HCT116 (cell line): ENCODE measurements around the gene TAGLN2. TPM values are rescaled to one million over a fixed set of nuclear protein-coding genes. Genes with fewer than 3 reads are reported as not detected.

Experiments used
- ATAC-seq: fragments of 200-7000 bp; cut with Tn5 transposase; 2 replicates; pipeline ENCODE4 v1.9.1; 2020; ENCODE audit warnings: mild to moderate bottlenecking, moderate library complexity
- BruUV-seq: library from RNA; stranded (reverse); fragments of 400-500 nt; replicated peaks from 2 replicates; lab custom pipeline; 2021; lab: Mats Ljungman, UMichigan
- CTCF ChIA-PET: fragments of 300-600 bp; sonication (Branson Sonifier 250); formaldehyde crosslinking; loops from one replicate; lab custom pipeline; 2021; ENCODE audit warnings: antibody characterized with exemption; lab: Charles Lee
- POLR2A ChIA-PET: fragments of 300-600, 350-600 bp; sonication (Branson Sonifier 250); formaldehyde crosslinking; loops from one replicate; lab custom pipeline; 2021; ENCODE audit warnings: antibody characterized with exemption; lab: Charles Lee
- RAD21 ChIA-PET, 2 experiments: fragments of 300-600 bp; sonication (Branson Sonifier 250); formaldehyde crosslinking; loops; one replicate each; lab custom pipeline; 2023; ENCODE audit warnings: low total read pairs in 2 of 2; ENCODE audit not compliant: uncharacterized antibody in 2 of 2, unreplicated experiment in 2 of 2, low non-redundant PET in 1 of 2; lab: Charles Lee
- DNase-seq: peaks from one replicate; pipeline ENCODE4 v3.0.0-alpha.2; 2010; ENCODE audit warnings: low read depth, low spot score
- H2AFZ ChIP-seq: fragments of 200-600 bp; shearing (Covaris generic), sonication (generic); 2 replicates; pipeline ENCODE4 v1.6.1; 2017; ENCODE audit warnings: low read depth, mixed run types, mixed read lengths, antibody characterized with exemption, low read length; ENCODE audit not compliant: poor library complexity, severe bottlenecking
- H3K27ac ChIP-seq: 2 replicates; pipeline ENCODE4 v1.5.1; 2012; ENCODE audit warnings: low read depth, low read length
- H3K27me3 ChIP-seq: fragments of 200-600 bp; sonication (generic); 2 replicates; pipeline ENCODE4 v1.6.1; 2016; ENCODE audit warnings: mixed run types, low read length, mixed read lengths; ENCODE audit not compliant: insufficient read depth
- H3K36me3 ChIP-seq, 2 experiments: fragments of 200-500 bp in 1 of 2; fragments of 200-600 bp in 1 of 2; sonication (Bioruptor generic) in 1 of 2; sonication (generic) in 1 of 2; 2 replicates each; pipeline versions ENCODE4 v1.5.1 to v1.6.1; 2014 to 2016; ENCODE audit warnings: low read length in 2 of 2, inconsistent platforms in 1 of 2, mixed read lengths in 1 of 2, mixed run types in 1 of 2; ENCODE audit not compliant: insufficient read depth in 2 of 2, control insufficient read depth in 1 of 2
- H3K4me1 ChIP-seq, 2 experiments: fragments of 200-600 bp in 1 of 2; sonication (generic) in 1 of 2; 2 replicates each; pipeline versions ENCODE4 v1.5.1 to v1.6.1; 2012 to 2017; ENCODE audit warnings: low read length in 2 of 2, inconsistent platforms in 1 of 2, mild to moderate bottlenecking in 1 of 2, mixed read lengths in 1 of 2, mixed run types in 1 of 2, moderate library complexity in 1 of 2; ENCODE audit not compliant: insufficient read depth in 2 of 2, control insufficient read depth in 1 of 2
- H3K4me2 ChIP-seq: fragments of 200-600 bp; sonication (generic); 2 replicates; pipeline ENCODE4 v1.6.1; 2017; ENCODE audit warnings: mixed run types, low read length, mixed read lengths
- H3K4me3 ChIP-seq, 2 experiments: fragments of 200-600 bp in 1 of 2; sonication (generic) in 1 of 2; replicated peaks in 1 of 2; 2 replicates each; pipeline ENCODE4 v1.5.1; 2011 to 2016; ENCODE audit warnings: low read length in 2 of 2, control low read depth in 1 of 2, low read depth in 1 of 2, mild to moderate bottlenecking in 1 of 2, mixed read lengths in 1 of 2, mixed run types in 1 of 2
- H3K79me2 ChIP-seq: fragments of 200-600 bp; sonication (generic); 2 replicates; pipeline ENCODE4 v1.6.1; 2017; ENCODE audit warnings: mild to moderate bottlenecking, mixed run types, low read length, moderate library complexity, mixed read lengths; ENCODE audit not compliant: insufficient read depth
- H3K9ac ChIP-seq: fragments of 200-600 bp; sonication (generic); 2 replicates; pipeline ENCODE4 v1.6.1; 2016; ENCODE audit warnings: low read length, mixed read lengths
- H3K9me2 ChIP-seq: fragments of 200-600 bp; sonication (generic), shearing (Covaris generic); 2 replicates; pipeline ENCODE4 v1.6.1; 2017; ENCODE audit warnings: mixed run types, mild to moderate bottlenecking, moderate library complexity; ENCODE audit not compliant: insufficient read depth
- H3K9me3 ChIP-seq, 2 experiments: fragments of 200-500 bp in 1 of 2; fragments of 200-600 bp in 1 of 2; sonication (Bioruptor generic) in 1 of 2; sonication (generic) in 1 of 2; 2 replicates each; pipeline ENCODE4 v1.6.1; 2014 to 2017; ENCODE audit warnings: low read length in 2 of 2, mixed read lengths in 2 of 2, inconsistent platforms in 1 of 2, low read depth in 1 of 2, mild to moderate bottlenecking in 1 of 2, mixed run types in 1 of 2, moderate library complexity in 1 of 2; ENCODE audit not compliant: control insufficient read depth in 1 of 2, insufficient read depth in 1 of 2
- H4K20me1 ChIP-seq: fragments of 200-600 bp; sonication (generic), shearing (Covaris generic); 2 replicates; pipeline ENCODE4 v1.6.1; 2017; ENCODE audit warnings: mixed run types, mild to moderate bottlenecking, moderate library complexity; ENCODE audit not compliant: insufficient read depth
- CEBPB ChIP-seq: IDR thresholded peaks from 2 replicates; pipeline ENCODE4 v1.6.1; 2012; ENCODE audit warnings: low read depth
- POLR2A ChIP-seq: IDR thresholded peaks from 2 replicates; pipeline ENCODE4 v1.7.0; 2011; ENCODE audit warnings: borderline replicate concordance; ENCODE audit not compliant: insufficient read depth, insufficient read length; ENCODE audit errors: extremely low read depth
- SIN3A ChIP-seq: IDR thresholded peaks from 2 replicates; pipeline ENCODE4 v1.6.1; 2012; ENCODE audit warnings: low read depth
- TCF7L2 ChIP-seq: IDR thresholded peaks from 2 replicates; pipeline ENCODE4 v1.7.0; 2011; ENCODE audit warnings: borderline replicate concordance, inconsistent platforms; ENCODE audit not compliant: insufficient read depth, insufficient read length; ENCODE audit errors: extremely low read depth
- YY1 ChIP-seq: IDR thresholded peaks from 2 replicates; pipeline ENCODE4 v1.6.1; 2011; ENCODE audit warnings: low read length, low read depth, moderate library complexity, mild to moderate bottlenecking; ENCODE audit not compliant: insufficient replicate concordance; ENCODE audit errors: extremely low read depth
- ZFX ChIP-seq: fragments of 450-650 bp; IDR thresholded peaks from 2 replicates; pipeline ENCODE4 v1.6.1; 2017
- intact Hi-C: fragments of 100-400 bp; cut with micrococcal nuclease; formaldehyde crosslinking; loops from 2 replicates; pipeline ENCODE4 v1.10.0; 2022
- total RNA-seq: library from RNA; stranded (reverse); gene quantifications from one replicate; pipeline ENCODE4 v1.2.1, GENCODE V29; 2021; ENCODE audit not compliant: unreplicated experiment
- TF ChIP-seq, protein P1 (sequence below): IDR thresholded peaks from 2 replicates; pipeline ENCODE4 v1.6.1; 2011; ENCODE audit warnings: mild to moderate bottlenecking, low read length, moderate library complexity; ENCODE audit not compliant: insufficient replicate concordance; ENCODE audit errors: extremely low read depth
- TF ChIP-seq, protein P2 (sequence below): IDR thresholded peaks from 2 replicates; pipeline ENCODE4 v1.6.1; 2012
- TF ChIP-seq, protein P3 (sequence below): IDR thresholded peaks from 2 replicates; pipeline ENCODE4 v1.6.1; 2012
- TF ChIP-seq, protein P4 (sequence below), 3 experiments: fragments of 200-600 bp in 1 of 3; sonication (generic) in 1 of 3; IDR thresholded peaks in 2 of 3; conservative IDR thresholded peaks in 1 of 3; 2 replicates each; pipeline ENCODE4 v1.5.1; 2012 to 2017; ENCODE audit warnings: low read depth in 2 of 3, low read length in 2 of 3, antibody characterized with exemption in 1 of 3, borderline replicate concordance in 1 of 3, control low read depth in 1 of 3, mild to moderate bottlenecking in 1 of 3, mixed read lengths in 1 of 3, mixed run types in 1 of 3, moderate library complexity in 1 of 3; ENCODE audit not compliant: insufficient read depth in 1 of 3
- TF ChIP-seq, protein P5 (sequence below): IDR thresholded peaks from 2 replicates; pipeline ENCODE4 v1.6.1; 2012; ENCODE audit warnings: low read depth

Gene TAGLN2
- total RNA-seq, 1 experiment from 2014 or later = 127 TPM

DNA sequence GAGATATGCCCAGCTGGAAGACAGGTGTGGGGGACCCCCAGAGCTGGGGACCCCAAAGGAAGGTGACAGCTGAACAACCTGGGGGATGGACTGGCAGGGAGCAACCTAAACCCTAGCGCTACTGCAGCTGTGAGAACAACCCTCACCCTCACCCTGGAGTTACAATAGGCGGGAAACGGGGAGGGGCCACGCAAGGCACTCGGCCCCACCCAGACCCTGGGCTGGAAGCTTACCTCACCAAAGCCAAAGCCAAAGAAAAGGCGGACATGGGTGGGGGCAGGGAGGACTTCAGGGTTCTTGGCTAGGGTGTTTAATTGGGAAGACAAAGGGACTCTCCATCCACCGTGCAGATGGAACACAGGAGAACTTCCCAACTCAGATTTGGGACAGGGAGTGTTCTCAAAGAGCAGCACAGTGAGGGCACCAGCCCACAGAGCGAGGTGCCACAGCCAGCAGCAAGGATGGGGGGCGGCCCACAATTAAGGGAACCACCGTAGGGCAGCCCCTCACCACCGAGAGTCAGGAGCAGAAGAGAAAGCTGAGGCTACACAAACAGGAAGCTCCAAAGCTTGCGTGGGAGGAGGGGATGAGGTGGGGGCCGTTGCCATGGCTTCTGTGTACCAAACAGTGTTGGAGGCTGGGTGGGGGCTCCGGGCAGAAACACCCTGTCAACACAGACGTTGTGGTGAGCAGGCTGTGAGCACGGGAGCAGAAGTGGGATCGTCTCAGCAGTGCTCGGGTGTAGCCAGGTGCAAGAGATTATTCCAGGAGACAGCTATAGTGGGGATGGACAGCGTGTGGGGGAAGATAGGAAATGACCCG is 1.9 kb downstream of the TAGLN2 start (continued):
- TF ChIP-seq, protein P1, sequence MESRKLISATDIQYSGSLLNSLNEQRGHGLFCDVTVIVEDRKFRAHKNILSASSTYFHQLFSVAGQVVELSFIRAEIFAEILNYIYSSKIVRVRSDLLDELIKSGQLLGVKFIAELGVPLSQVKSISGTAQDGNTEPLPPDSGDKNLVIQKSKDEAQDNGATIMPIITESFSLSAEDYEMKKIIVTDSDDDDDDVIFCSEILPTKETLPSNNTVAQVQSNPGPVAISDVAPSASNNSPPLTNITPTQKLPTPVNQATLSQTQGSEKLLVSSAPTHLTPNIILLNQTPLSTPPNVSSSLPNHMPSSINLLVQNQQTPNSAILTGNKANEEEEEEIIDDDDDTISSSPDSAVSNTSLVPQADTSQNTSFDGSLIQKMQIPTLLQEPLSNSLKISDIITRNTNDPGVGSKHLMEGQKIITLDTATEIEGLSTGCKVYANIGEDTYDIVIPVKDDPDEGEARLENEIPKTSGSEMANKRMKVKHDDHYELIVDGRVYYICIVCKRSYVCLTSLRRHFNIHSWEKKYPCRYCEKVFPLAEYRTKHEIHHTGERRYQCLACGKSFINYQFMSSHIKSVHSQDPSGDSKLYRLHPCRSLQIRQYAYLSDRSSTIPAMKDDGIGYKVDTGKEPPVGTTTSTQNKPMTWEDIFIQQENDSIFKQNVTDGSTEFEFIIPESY = no peak
- TF ChIP-seq SIN3A (no peak), YY1 (no peak), CEBPB (no peak)
- TF ChIP-seq, protein P2, sequence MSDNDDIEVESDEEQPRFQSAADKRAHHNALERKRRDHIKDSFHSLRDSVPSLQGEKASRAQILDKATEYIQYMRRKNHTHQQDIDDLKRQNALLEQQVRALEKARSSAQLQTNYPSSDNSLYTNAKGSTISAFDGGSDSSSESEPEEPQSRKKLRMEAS = no peak

DNA sequence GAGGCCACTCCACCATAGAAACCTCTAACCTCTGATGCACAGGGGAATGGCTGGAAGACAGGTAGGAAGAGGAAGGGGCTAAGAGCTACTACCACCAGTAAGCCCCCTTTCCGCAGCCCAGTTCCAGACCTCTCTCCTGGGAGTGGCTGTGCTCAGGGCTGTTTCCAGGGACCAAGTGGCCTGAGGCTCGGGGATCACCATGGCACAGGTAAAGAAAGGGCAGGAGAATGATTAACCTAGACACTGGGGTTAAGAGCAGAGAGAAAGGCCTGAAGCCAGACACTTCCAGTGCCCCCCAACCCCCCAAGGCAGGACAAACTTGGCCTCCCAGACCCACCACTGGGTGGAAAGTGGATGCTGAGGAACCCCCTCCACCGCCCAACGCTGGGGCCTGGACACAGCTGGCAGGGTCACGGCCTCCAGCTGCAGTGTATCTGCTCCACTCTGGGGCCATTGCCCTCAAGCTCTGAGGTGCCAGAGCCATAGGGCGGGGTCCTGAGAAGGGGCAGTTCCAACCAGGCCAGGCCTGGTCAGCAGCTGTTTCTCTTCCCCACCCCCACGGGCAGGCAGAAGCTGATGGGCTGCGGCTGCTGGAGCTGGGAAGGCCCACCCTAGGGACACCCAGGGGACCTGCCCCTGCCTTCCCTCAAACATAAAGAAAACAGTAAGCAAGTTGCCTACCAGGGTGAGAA is 2.6 kb downstream of the TAGLN2 start:
- Histone ChIP-seq H3K27ac (no peak overlapping the region; the same call in 1 of the 2 replicates), H3K9me3 (no peaks in the 10 kb centered on the region), H3K79me2 (peaks cover 36% of the 10 kb centered on the region), H3K9ac (0 out of 2 replicates have a peak overlapping the region, but pooled peaks have one; percentile 87), H3K4me1 (peaks cover 21 to 44% of the 10 kb centered on the region in 2 experiments), H3K4me2 (peak overlapping the region; percentile 93), H3K36me3 (peaks cover 7 to 14% of the 10 kb centered on the region in 2 experiments; a peak in 2 of 4 replicates), H3K4me3 (no peak overlapping the region), H3K9me2 (no peaks in the 10 kb centered on the region), H2AFZ (no peak overlapping the region), H4K20me1 (no peaks in the 10 kb centered on the region; the same call in 1 of the 2 replicates), H3K27me3 (no peaks in the 10 kb centered on the region)
- BruUV-seq = no TSS peak
- POLR2A ChIA-PET = no interaction called here
- CTCF ChIA-PET = no interaction called here
- no peak for DNase-seq
- intact Hi-C loops = no loop called here
- no peak for ATAC-seq
- RAD21 ChIA-PET = no interaction called here
- TF ChIP-seq POLR2A (no peak), ZFX (no peak), TCF7L2 (no peak)
- TF ChIP-seq, protein P3, sequence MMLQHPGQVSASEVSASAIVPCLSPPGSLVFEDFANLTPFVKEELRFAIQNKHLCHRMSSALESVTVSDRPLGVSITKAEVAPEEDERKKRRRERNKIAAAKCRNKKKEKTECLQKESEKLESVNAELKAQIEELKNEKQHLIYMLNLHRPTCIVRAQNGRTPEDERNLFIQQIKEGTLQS = no peak
- TF ChIP-seq, protein P4, sequence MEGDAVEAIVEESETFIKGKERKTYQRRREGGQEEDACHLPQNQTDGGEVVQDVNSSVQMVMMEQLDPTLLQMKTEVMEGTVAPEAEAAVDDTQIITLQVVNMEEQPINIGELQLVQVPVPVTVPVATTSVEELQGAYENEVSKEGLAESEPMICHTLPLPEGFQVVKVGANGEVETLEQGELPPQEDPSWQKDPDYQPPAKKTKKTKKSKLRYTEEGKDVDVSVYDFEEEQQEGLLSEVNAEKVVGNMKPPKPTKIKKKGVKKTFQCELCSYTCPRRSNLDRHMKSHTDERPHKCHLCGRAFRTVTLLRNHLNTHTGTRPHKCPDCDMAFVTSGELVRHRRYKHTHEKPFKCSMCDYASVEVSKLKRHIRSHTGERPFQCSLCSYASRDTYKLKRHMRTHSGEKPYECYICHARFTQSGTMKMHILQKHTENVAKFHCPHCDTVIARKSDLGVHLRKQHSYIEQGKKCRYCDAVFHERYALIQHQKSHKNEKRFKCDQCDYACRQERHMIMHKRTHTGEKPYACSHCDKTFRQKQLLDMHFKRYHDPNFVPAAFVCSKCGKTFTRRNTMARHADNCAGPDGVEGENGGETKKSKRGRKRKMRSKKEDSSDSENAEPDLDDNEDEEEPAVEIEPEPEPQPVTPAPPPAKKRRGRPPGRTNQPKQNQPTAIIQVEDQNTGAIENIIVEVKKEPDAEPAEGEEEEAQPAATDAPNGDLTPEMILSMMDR (IDR thresholded peaks at IDR 0.05 in 2 of 3, conservative IDR thresholded peaks at IDR 0.05 in 1 of 3; ENCODE audit: borderline replicate concordance in 1 of 3, insufficient read depth in 1 of 3, low read depth in 2 of 3, low read length in 2 of 3) = no peak
- TF ChIP-seq, protein P5, sequence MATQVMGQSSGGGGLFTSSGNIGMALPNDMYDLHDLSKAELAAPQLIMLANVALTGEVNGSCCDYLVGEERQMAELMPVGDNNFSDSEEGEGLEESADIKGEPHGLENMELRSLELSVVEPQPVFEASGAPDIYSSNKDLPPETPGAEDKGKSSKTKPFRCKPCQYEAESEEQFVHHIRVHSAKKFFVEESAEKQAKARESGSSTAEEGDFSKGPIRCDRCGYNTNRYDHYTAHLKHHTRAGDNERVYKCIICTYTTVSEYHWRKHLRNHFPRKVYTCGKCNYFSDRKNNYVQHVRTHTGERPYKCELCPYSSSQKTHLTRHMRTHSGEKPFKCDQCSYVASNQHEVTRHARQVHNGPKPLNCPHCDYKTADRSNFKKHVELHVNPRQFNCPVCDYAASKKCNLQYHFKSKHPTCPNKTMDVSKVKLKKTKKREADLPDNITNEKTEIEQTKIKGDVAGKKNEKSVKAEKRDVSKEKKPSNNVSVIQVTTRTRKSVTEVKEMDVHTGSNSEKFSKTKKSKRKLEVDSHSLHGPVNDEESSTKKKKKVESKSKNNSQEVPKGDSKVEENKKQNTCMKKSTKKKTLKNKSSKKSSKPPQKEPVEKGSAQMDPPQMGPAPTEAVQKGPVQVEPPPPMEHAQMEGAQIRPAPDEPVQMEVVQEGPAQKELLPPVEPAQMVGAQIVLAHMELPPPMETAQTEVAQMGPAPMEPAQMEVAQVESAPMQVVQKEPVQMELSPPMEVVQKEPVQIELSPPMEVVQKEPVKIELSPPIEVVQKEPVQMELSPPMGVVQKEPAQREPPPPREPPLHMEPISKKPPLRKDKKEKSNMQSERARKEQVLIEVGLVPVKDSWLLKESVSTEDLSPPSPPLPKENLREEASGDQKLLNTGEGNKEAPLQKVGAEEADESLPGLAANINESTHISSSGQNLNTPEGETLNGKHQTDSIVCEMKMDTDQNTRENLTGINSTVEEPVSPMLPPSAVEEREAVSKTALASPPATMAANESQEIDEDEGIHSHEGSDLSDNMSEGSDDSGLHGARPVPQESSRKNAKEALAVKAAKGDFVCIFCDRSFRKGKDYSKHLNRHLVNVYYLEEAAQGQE = no peak
- TF ChIP-seq, protein P1 = no peak
